Bronchial epithelial cell (primary cell): ENCODE data around the gene PXDN. TPM values are rescaled to one million over a fixed set of nuclear protein-coding genes. Genes with fewer than 3 reads are reported as not detected.

ENCODE experiments used
- DNase-seq: peaks from one replicate; pipeline ENCODE4 v3.0.0-alpha.2; 2010; ENCODE audit warnings: low read depth
- FAIRE-seq: peaks from 2 replicates; lab custom pipeline; 2011; peaks lifted over from hg19 to GRCh38; lab: Jason Lieb, UNC
- H3K27me3 ChIP-seq: 2 replicates; pipeline ENCODE4 v1.5.1; 2011; ENCODE audit warnings: low read length; ENCODE audit not compliant: control insufficient read depth, insufficient read depth
- H3K36me3 ChIP-seq: 2 replicates; pipeline ENCODE4 v1.5.1; 2011; ENCODE audit warnings: low read length; ENCODE audit not compliant: control insufficient read depth, insufficient read depth
- H3K4me3 ChIP-seq: 2 replicates; pipeline ENCODE4 v1.5.1; 2011; ENCODE audit warnings: mild to moderate bottlenecking, low read depth, low read length, control low read depth
- total RNA-seq: library from RNA; depleted of rRNA; stranded (reverse); fragments of >200 nt; gene quantifications from 2 replicates; pipeline ENCODE4 v1.2.1, GENCODE V29; 2014
- TF ChIP-seq, protein P1 (sequence below): IDR thresholded peaks from 2 replicates; pipeline ENCODE4 v1.5.1; 2011; ENCODE audit warnings: mild to moderate bottlenecking, moderate library complexity, low read length, control low read depth, inconsistent platforms; ENCODE audit not compliant: insufficient read depth, severe bottlenecking

The PXDN gene
- total RNA-seq, 1 donor from 2014 or later: 34.0 TPM

GRCh38 chr2:1598041-1598710 is 146.1 kb downstream of the PXDN start:
- H3K36me3 ChIP-seq: no peaks in the 10 kb centered on the region
- TF ChIP-seq, protein P1, sequence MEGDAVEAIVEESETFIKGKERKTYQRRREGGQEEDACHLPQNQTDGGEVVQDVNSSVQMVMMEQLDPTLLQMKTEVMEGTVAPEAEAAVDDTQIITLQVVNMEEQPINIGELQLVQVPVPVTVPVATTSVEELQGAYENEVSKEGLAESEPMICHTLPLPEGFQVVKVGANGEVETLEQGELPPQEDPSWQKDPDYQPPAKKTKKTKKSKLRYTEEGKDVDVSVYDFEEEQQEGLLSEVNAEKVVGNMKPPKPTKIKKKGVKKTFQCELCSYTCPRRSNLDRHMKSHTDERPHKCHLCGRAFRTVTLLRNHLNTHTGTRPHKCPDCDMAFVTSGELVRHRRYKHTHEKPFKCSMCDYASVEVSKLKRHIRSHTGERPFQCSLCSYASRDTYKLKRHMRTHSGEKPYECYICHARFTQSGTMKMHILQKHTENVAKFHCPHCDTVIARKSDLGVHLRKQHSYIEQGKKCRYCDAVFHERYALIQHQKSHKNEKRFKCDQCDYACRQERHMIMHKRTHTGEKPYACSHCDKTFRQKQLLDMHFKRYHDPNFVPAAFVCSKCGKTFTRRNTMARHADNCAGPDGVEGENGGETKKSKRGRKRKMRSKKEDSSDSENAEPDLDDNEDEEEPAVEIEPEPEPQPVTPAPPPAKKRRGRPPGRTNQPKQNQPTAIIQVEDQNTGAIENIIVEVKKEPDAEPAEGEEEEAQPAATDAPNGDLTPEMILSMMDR: no peak
- DNase-seq: no peak
- H3K27me3 ChIP-seq: no peaks in the 10 kb centered on the region
- no peak for FAIRE-seq
- no peak overlapping the region for H3K4me3 ChIP-seq

DNA sequence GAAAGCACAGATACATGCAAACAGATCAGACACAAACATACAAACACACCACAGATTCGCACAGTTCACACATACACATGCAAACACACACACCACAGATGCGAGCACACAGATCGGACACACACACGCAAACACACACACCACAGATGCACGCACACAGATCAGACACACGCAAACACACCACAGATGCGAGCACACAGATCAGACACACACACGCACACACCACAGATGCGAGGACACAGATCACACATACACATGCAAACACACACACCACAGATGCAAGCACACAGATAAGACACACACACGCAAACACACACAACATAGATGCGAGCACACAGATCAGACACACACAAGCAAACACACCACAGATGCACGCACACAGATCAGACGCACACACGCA is 149.0 kb downstream of the PXDN start:
- Histone ChIP-seq H3K36me3 (no peaks in the 10 kb centered on the region), H3K4me3 (no peak overlapping the region), H3K27me3 (no peaks in the 10 kb centered on the region)
- FAIRE-seq: no peak
- DNase-seq: no peak
- TF ChIP-seq, protein P1: no peak

DNA sequence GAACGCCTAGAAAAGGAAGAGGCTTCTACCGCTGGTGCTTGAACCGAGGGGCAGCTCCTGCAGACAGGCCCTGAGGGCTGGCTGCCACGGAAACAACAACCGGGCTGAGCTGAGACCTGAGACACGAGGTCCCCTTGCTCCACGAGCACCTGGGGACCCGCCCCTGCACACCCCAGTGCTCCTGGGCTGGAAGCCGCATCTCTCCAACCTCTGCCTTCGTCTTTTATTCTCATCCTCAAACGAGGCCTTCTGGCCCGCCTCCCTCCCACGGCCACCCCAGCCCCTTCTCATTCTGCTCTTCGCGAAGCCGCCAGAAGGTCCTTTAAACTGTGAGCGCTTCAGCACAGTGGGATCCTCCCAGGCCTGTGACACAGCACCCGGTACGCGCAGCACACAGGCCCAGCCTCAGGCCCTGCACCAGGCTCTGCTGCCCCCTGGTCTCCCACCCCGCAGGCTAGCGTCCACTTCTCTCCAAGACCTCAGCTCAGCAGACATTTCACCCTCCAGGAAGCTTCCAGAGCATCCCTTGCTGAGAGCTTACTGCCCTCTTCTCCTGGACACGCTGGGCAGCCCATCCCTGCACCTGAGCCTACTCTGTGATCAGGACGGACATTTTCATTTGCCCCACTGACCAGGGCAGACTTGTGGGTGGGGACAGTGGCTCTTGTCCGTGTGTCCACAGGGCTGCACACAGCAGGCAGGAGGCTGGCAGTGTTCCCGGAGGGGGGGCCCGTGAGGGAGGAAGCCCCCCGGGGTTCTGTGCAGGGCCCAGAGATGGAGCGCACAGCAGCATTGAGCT is 149.7 kb downstream of the PXDN start:
- DNase-seq (no peak), FAIRE-seq (no peak)
- no peaks in the 10 kb centered on the region for H3K27me3 ChIP-seq
- no peaks in the 10 kb centered on the region for H3K36me3 ChIP-seq
- no peak overlapping the region for H3K4me3 ChIP-seq
- TF ChIP-seq, protein P1: no peak

- Histone ChIP-seq H3K27me3 (no peaks in the 10 kb centered on the region), H3K36me3 (no peaks in the 10 kb centered on the region), H3K4me3 (no peak overlapping the region)
- no peak for FAIRE-seq
- TF ChIP-seq, protein P1: no peak
- no peak for DNase-seq
These were observed 150.3 kb downstream of the PXDN start for GRCh38 chr2:1594123-1594372.

DNA sequence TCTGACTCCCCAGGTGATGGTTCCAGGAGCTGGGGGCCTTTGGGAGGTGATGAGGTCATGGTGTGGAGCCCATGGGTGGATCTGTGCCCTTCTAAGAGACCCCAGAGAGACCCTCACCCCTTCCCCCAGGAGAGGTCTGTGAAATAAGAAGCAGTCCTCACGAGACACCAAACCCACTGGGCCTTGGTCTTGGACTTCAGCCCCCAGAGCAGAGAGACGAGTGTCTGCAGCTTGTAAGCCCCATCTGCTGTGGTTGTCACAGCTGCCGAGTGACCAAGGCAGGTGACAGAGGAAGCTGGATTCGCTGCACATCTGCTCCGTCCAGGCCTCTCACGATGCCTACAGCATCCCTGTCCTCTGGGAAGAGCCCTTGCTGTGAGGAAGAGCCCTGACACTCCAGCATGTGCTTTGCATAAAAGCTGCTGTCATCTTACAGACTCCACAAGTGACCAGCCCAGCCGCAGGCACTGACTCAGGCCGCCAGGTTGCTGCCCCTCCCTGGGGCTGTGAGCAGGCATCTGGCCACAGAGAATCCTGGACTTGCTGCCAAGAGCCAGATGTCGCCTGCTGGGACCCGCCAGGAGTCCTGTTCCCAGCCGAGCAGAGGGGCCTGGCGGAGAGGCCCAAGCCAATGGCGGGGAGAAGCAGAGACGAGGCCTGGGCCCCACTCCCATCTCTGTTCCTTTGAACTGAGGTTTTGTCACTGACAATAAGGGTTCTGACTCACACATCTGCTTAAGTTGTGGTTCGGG is 150.8 kb downstream of the PXDN start:
- DNase-seq: peak; percentile 68
- Histone ChIP-seq H3K36me3 (no peaks in the 10 kb centered on the region), H3K27me3 (no peaks in the 10 kb centered on the region), H3K4me3 (no peak overlapping the region)
- TF ChIP-seq, protein P1: no peak
- peak; percentile 62 for FAIRE-seq
